Mononuclear cell (primary cell): Measurements from ENCODE around the gene U2AF1L4. TPM values are rescaled to one million over a fixed set of nuclear protein-coding genes. Genes with fewer than 3 reads are reported as not detected.

Experiments
- H3K27me3 ChIP-seq: 2 replicates; pipeline ENCODE4 v1.6.0; 2011; ENCODE audit warnings: low read length, control low read depth; ENCODE audit not compliant: insufficient read depth
- H3K4me1 ChIP-seq: 2 replicates; pipeline ENCODE4 v1.5.1; 2011; ENCODE audit warnings: mild to moderate bottlenecking, low read length, control low read depth; ENCODE audit not compliant: insufficient read depth
- H3K4me3 ChIP-seq: 2 replicates; pipeline ENCODE4 v1.5.1; 2011; ENCODE audit warnings: mild to moderate bottlenecking, low read length, moderate library complexity
- H3K9me3 ChIP-seq: 2 replicates; pipeline ENCODE4 v1.5.1; 2011; ENCODE audit warnings: low read depth, mild to moderate bottlenecking, control low read depth, low read length
- total RNA-seq: library from RNA; depleted of rRNA; stranded (reverse); fragments of >200 nt; gene quantifications from one replicate; pipeline ENCODE4 v1.2.3, GENCODE V29; 2012

The U2AF1L4 gene
- total RNA-seq, 1 donor: 18.4 TPM

DNA sequence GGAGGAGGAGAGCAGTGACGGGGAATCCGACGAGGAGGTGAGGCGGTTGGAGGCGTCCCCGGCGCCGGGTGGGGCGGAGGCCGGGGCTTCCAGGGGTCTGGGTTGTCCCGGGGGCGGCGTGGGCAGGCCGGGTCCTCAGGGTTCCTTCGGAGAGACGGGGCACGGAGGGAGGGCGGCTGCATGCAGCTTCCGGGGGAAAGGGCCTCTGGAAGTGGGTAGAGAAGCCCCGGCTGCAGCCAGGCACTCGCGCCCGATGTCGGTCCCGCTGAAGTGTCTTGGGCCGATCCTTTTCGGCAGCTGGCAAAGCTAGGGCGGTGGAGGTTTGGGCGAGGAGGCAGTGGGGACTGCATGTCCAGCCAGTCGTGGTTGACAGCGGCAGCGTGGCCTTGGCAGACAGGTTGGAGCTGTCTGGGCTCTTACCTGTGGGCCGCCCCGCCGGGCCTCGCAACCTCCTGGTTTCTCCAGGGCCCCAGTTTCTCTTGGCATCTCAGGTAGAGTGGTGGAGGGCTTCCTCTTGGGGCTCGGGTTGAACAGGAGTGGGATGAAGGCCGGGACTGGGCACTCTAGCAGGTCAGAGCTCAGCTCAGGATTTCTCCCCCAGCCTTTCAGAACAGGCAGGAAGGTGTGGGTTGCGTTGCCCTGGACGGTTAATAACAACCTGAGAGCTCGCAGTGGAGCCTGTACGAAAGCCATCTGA lies 26.7 kb downstream of the U2AF1L4 start:
- Histone ChIP-seq H3K4me3 (peak overlapping the region; percentile 50), H3K4me1 (peaks cover 46% of the 10 kb centered on the region), H3K9me3 (no peaks in the 10 kb centered on the region), H3K27me3 (no peaks in the 10 kb centered on the region)

DNA sequence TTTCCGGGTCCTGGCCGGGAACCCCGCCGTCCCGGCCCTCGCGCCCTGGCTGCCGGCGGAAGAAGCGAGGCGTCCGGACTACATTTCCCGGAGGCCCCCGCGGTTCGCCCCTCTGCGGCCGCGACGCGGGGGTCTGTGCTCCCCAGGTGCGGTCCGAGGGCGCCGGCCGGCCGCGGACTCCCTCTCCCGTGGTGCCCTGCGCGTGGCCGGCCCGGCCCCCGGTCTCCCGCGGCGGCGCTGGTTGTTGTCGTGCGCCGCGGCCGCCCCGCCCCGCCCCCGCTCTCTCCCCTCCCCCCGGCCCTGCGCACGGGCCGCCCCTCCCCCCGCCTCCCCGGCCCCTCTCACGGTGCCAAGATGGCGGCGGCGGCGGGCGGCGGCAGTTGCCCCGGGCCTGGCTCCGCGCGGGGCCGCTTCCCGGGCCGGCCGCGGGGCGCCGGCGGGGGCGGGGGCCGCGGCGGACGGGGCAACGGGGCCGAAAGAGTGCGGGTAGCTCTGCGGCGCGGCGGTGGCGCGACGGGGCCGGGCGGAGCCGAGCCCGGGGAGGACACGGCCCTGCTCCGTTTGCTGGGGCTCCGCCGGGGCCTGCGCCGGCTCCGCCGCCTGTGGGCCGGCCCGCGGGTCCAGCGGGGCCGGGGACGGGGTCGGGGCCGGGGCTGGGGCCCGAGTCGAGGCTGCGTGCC lies 27.4 kb downstream of the U2AF1L4 start, which contains the start of gene KMT2B:
KMT2B (plus strand) TSS at position 339 of the 680 bp plus-strand sequence; CDS start at position 355, 16 bp downstream.
- H3K27me3 ChIP-seq: no peaks in the 10 kb centered on the region
- H3K9me3 ChIP-seq: no peaks in the 10 kb centered on the region
- H3K4me3 ChIP-seq: peak within 1 kb of the TSS; percentile 63
- H3K4me1 ChIP-seq: peaks cover 53% of the 10 kb centered on the region

DNA sequence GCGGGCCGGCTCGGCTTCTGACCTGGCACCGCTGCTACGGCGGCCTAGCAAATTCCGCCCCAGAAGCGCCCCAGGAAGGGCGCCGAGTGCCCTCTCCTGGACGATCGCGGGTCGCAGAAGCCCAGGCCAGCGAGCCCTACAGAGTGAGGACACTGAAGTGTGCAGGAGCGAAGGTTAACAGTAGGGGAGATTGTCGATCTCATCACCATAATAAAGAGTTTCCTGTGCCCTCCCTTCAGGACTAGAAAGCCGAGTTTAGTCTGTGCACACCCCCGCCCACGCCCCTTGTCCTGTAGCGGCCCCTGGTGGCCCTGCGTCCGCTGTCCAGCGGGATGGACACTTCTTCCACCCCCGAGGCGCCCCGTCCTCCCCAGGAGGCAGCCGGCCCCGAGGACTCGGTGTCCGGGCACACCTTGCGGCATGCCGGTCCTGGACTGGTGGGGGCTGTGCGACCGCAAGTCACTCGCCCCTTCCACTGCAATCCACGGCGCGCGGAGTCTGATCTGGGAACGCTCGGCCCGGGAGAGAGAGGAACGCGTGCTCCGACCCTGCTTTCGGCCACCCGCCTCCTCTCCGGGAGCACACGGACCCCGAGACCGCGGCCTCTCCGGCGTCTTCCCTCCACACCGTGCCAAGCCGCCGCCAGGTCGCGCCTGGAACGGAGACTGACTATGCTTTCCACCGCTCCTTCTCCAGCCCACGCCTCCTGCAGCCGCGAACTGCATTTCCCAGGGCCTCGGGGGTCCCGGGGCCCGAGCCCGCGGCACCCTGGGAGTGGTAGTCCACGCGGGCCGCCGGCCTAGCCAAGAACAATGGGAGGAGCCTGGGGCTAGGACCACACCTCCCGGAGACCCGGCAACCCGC lies 28.2 kb downstream of the U2AF1L4 start:
- no peaks in the 10 kb centered on the region for H3K9me3 ChIP-seq
- peaks cover 60% of the 10 kb centered on the region for H3K4me1 ChIP-seq
- H3K27me3 ChIP-seq: no peaks in the 10 kb centered on the region
- peak overlapping the region; percentile 63 for H3K4me3 ChIP-seq

DNA sequence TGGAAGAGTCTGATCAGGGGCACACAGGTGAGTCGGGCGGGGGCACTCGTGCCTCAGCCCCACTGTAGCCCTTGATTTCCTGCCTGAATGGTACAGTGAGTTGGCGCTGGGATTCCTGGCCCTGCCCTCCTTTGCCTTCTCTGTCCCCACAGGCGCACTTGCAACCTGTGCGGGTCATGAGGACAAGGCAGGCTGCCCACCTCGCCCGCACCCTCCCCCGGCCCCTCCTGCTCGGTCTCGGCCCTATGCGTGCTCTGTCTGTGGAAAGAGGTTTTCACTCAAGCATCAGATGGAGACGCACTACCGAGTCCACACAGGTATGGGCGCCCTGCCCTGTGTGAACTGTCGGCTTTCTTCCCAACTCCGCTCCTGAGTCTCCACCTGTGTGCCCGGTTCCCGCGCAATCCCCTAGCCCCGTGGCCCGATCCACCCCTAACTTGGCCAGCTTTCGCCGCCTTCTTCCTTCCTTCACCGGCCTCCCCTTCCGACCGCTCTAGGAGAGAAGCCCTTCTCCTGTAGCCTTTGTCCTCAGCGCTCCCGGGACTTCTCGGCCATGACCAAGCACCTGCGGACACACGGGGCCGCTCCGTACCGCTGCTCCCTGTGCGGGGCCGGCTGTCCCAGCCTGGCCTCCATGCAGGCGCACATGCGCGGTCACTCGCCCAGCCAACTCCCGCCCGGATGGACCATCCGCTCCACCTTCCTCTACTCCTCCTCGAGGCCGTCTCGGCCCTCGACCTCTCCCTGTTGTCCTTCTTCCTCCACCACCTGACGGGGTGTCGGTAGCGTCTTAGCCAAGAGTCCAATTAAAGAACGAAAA lies 29.0 kb downstream of the U2AF1L4 start:
- Histone ChIP-seq H3K27me3 (no peaks in the 10 kb centered on the region), H3K4me3 (peak overlapping the region; percentile 63), H3K4me1 (peaks cover 65% of the 10 kb centered on the region)

GRCh38 chr19:35715355-35715809 lies 29.8 kb downstream of the U2AF1L4 start:
- H3K9me3 ChIP-seq: no peaks in the 10 kb centered on the region
- H3K4me3 ChIP-seq: no peak overlapping the region
- no peaks in the 10 kb centered on the region for H3K27me3 ChIP-seq
- H3K4me1 ChIP-seq: peaks cover 70% of the 10 kb centered on the region

More for the DNA sequence above, 29.0 kb downstream of the U2AF1L4 start:
- no peaks in the 10 kb centered on the region for H3K9me3 ChIP-seq

GRCh38 chr19:35714601-35715354 lies 30.4 kb downstream of the U2AF1L4 start:
- Histone ChIP-seq H3K27me3 (no peaks in the 10 kb centered on the region), H3K9me3 (no peaks in the 10 kb centered on the region), H3K4me3 (no peak overlapping the region), H3K4me1 (peaks cover 67% of the 10 kb centered on the region)

- peaks cover 59% of the 10 kb centered on the region for H3K4me1 ChIP-seq
- no peaks in the 10 kb centered on the region for H3K27me3 ChIP-seq
- H3K4me3 ChIP-seq: no peak overlapping the region
- no peaks in the 10 kb centered on the region for H3K9me3 ChIP-seq
Measured at GRCh38 chr19:35713904-35714495, 31.2 kb downstream of the U2AF1L4 start.

DNA sequence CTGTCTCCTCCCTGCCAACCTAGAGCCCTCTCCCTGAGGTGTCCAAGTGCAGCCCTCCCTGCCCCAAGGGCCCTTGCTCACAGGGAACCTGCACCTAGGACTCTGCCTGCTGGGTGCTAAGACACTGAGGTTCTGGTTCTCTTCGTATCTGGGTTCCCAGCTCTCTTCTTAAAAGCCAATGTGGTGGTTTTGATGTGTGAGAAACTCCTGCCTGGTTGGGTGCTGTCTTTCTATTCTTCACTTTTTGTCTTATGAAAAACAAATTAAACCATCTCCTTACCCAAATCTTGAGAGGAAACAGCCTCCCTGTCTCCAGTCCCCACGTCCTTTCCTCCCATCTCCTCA lies 31.7 kb downstream of the U2AF1L4 start:
- no peaks in the 10 kb centered on the region for H3K27me3 ChIP-seq
- no peak overlapping the region for H3K4me3 ChIP-seq
- no peaks in the 10 kb centered on the region for H3K9me3 ChIP-seq
- peaks cover 54% of the 10 kb centered on the region for H3K4me1 ChIP-seq

- Histone ChIP-seq H3K4me1 (peaks cover 53% of the 10 kb centered on the region), H3K27me3 (no peaks in the 10 kb centered on the region)
Measured at GRCh38 chr19:35712567-35713505, 32.4 kb downstream of the U2AF1L4 start.

GRCh38 chr19:35710784-35711723 lies 34.2 kb downstream of the U2AF1L4 start:
- H3K4me3 ChIP-seq: no peak overlapping the region
- no peaks in the 10 kb centered on the region for H3K27me3 ChIP-seq
- H3K4me1 ChIP-seq: peaks cover 47% of the 10 kb centered on the region
- no peaks in the 10 kb centered on the region for H3K9me3 ChIP-seq

More at GRCh38 chr19:35712567-35713505, 32.4 kb downstream of the U2AF1L4 start:
- Histone ChIP-seq H3K4me3 (no peak overlapping the region), H3K9me3 (no peaks in the 10 kb centered on the region)

GRCh38 chr19:35708391-35708790 lies 36.8 kb downstream of the U2AF1L4 start:
- Histone ChIP-seq H3K4me3 (no peak overlapping the region), H3K27me3 (no peaks in the 10 kb centered on the region), H3K9me3 (no peaks in the 10 kb centered on the region)

DNA sequence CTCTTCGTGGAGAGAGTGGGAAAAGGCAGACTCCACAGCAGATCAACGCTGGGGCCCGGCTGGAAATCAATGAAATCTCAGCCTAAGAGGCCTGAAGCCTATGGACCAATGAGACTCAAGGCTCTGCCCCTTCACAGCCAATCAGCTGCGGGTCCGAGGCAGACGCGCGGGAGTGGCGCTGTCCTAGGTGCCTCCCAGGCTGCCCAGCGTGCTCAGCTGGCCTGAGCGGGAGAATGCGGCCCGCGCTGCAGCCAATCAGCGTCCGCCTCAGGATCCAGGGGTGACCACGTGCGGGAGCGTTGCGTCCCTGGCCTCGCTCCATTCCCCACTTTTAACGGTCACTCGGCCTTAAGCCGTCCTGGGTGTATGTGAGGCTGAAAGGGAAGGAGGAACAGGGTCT lies 41.0 kb downstream of the U2AF1L4 start, which contains the start of gene ZBTB32:
ZBTB32 (plus strand) TSS at position 341 of the 400 bp plus-strand sequence. CDS start 10,069 bp downstream, outside the sequence.
- Histone ChIP-seq H3K4me1 (peaks cover 12% of the 10 kb centered on the region), H3K9me3 (no peaks in the 10 kb centered on the region), H3K4me3 (no peak within 1 kb of the TSS), H3K27me3 (no peaks in the 10 kb centered on the region)

More at GRCh38 chr19:35708391-35708790, 36.8 kb downstream of the U2AF1L4 start:
- peaks cover 23% of the 10 kb centered on the region for H3K4me1 ChIP-seq
